Measurements from ENCODE around the gene CDKAL1. TPM values are rescaled to one million over a fixed set of nuclear protein-coding genes. Genes with fewer than 3 reads are reported as not detected.
A peak's percentile ranks its signal among the peaks of the same experiment; 100 is the strongest.
"Not testable (repeated sequence)": the region's sequence is repeated elsewhere in the genome, so short reads cannot be mapped to it uniquely, and the experiment has no call there.

The CDKAL1 gene
- total and polyA plus RNA-seq, 11 donors: 3.2 to 14.3 (median 9.3) TPM

DNA sequence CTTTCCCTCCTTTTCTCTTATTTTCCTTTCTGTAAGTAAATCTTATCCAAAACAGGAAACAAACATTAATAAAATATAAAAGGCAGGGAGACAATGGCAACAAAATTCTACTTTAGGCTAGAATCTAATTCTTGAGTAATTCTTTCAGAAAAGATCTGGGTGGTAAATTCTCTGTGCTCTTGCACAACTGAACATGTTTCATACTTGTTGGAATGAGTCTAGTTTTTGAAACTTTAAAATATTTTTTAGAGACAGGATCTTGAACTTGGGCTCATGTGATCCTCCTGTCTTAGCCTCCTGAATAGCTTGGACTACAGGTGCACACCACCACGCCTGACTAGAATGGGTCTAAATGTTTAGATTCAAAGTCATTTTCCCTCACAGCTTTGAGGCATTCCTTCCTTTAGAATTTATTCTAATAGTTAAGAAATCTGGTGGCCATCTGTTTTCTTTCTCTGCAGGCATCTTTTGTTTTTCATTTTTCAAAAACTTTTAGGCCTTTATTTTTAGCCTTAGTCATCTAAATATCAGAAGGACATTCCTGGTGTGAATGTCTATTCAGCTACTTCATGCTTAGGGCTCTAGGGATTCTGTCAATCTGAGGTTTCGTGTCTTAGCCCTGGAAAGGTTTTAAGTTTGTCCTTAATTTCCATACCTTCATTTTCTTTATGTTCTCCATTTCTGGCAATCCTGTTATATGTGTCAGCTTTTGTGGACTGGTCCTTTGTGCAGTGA, 76.5 kb downstream of the CDKAL1 start:
- Histone ChIP-seq H3K27ac (no peak overlapping the region), H3K36me3 (peaks cover 0 to 4% (median 0%) of the 10 kb centered on the region in 9 donors), H3K27me3 (no peaks in the 10 kb centered on the region), H3K4me1 (no peaks in the 10 kb centered on the region), H3K4me3 (no peak overlapping the region), H3K9me3 (peaks cover 0 to 6% (median 0%) of the 10 kb centered on the region in 12 donors)
- TF ChIP-seq, protein P1, sequence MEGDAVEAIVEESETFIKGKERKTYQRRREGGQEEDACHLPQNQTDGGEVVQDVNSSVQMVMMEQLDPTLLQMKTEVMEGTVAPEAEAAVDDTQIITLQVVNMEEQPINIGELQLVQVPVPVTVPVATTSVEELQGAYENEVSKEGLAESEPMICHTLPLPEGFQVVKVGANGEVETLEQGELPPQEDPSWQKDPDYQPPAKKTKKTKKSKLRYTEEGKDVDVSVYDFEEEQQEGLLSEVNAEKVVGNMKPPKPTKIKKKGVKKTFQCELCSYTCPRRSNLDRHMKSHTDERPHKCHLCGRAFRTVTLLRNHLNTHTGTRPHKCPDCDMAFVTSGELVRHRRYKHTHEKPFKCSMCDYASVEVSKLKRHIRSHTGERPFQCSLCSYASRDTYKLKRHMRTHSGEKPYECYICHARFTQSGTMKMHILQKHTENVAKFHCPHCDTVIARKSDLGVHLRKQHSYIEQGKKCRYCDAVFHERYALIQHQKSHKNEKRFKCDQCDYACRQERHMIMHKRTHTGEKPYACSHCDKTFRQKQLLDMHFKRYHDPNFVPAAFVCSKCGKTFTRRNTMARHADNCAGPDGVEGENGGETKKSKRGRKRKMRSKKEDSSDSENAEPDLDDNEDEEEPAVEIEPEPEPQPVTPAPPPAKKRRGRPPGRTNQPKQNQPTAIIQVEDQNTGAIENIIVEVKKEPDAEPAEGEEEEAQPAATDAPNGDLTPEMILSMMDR (IDR thresholded peaks at IDR 0.05): no peak
- no peak for TF ChIP-seq POLR2A (IDR thresholded peaks at IDR 0.05)
- 85 to 88% (median 86%) methylated on average over 2 of the region's 2 CpGs for WGBS, 4 donors
- intact Hi-C loops (cut with DNase I): no loop called here
- ATAC-seq (peak in 1 of 4 donors; percentile 26), DNase-seq (no peak)

DNA sequence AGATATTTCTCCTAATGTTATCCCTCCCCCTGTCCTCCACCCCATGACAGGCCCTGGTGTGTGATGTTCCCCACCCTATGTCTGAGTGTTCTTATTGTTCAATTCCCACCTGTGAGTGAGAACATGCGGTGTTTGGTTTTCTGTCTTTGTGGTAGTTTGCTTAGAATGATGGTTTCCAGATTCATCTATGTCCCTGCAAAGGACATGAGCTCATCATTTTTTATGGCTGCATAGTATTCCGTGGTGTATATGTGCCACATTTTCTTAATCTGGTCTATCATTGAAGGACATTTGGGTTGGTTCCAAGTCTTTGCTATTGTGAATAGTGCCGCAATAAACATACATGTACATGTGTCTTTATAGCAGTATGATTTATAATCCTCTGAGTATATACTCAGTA, 83.3 kb downstream of the CDKAL1 start:
- DNase-seq; H3K4me3 ChIP-seq; H3K27me3 ChIP-seq; H3K9me3 ChIP-seq; H3K36me3 ChIP-seq; intact Hi-C loops (cut with DNase I); H3K27ac ChIP-seq; ATAC-seq; H3K4me1 ChIP-seq: not testable (repeated sequence)
- WGBS, 4 donors: 81 to 99% (median 97%) methylated on average over 3 of the region's 3 CpGs

DNA sequence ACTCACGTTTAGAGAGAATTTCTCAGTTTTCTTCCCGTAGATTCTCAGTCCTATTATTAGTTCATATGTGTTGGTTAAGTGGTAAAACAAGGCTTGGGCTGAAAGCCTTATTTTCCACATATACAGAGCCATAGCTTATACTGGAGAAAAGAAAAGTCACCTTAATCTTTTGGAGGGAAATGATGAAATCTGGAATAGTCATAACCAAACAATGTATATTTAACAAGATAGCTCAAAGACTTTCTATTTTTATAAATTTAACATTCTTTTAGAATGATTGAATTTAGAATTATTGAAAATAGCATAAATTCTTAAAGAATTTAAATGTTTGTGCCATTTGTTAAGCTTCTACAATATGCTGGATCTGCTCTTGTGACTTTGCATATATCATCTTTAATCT, 85.8 kb downstream of the CDKAL1 start:
- TF ChIP-seq, protein P1 (IDR thresholded peaks at IDR 0.05): no peak
- no peak for TF ChIP-seq POLR2A (IDR thresholded peaks at IDR 0.05)
- no peak overlapping the region for H3K27ac ChIP-seq
- no peaks in the 10 kb centered on the region for H3K27me3 ChIP-seq
- H3K4me1 ChIP-seq: peaks cover 0 to 14% (median 0%) of the 10 kb centered on the region in 12 donors
- intact Hi-C loops (cut with DNase I): no loop called here
- ATAC-seq: no peak
- peaks cover 0 to 4% (median 0%) of the 10 kb centered on the region in 12 donors for H3K9me3 ChIP-seq
- no peaks in the 10 kb centered on the region for H3K36me3 ChIP-seq
- WGBS, 4 donors: 78 to 92% (median 88%) methylated on average over 2 of the region's 2 CpGs
- no peak for DNase-seq
- H3K4me3 ChIP-seq: no peak overlapping the region

DNA sequence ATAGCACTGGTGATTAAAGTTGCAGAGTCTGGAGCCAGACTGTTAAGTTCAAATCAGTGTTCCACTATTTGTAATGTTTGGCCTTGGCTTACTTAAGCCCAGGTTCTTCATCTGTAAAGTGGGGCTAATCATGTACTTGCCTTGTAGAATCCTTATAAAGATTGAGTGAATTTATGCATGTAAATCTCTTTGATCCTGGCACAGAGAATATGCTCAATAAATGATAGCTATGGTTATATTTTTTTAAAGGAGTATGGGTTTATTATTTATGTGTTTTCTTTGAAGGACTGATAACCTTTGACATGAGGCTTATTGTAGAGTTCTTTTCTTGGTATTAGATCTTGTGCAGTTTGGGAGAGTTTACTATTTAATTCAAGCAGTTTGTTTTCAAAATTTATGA, 89.5 kb downstream of the CDKAL1 start:
- no peak overlapping the region for H3K27ac ChIP-seq
- intact Hi-C loops (cut with DNase I): no loop called here
- H3K36me3 ChIP-seq: no peaks in the 10 kb centered on the region
- ATAC-seq: no peak
- no peak for DNase-seq
- peaks cover 0 to 14% (median 0%) of the 10 kb centered on the region in 12 donors for H3K4me1 ChIP-seq
- H3K4me3 ChIP-seq: no peak overlapping the region
- no peak for TF ChIP-seq POLR2A (IDR thresholded peaks at IDR 0.05)
- TF ChIP-seq, protein P1 (IDR thresholded peaks at IDR 0.05): no peak
- no peaks in the 10 kb centered on the region for H3K27me3 ChIP-seq
- no peaks in the 10 kb centered on the region for H3K9me3 ChIP-seq

DNA sequence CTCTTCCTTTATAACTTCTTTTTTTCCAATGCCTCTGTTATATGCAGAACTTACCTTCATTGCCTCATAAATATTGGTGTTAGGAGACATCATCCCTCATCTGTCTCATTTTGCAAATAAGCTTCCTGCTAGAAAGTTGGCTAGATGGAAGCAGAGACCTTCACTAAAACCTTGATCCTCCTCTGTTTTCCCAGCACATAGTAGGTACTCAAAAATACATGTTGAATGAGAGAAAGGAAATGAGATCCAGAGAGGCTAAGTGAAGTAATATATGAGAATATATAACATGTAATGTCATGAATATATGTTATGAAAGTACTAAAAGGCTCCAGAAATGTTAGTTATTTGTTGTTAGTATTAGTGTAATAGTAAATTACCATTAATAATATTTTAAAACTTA, 91.9 kb downstream of the CDKAL1 start:
- H3K9me3 ChIP-seq: no peaks in the 10 kb centered on the region
- no peak for ATAC-seq
- H3K27me3 ChIP-seq: no peaks in the 10 kb centered on the region
- TF ChIP-seq POLR2A (IDR thresholded peaks at IDR 0.05): no peak
- TF ChIP-seq, protein P1 (IDR thresholded peaks at IDR 0.05): no peak
- H3K27ac ChIP-seq: no peak overlapping the region
- no peak for DNase-seq
- H3K4me3 ChIP-seq: no peak overlapping the region
- H3K36me3 ChIP-seq: no peaks in the 10 kb centered on the region
- intact Hi-C loops (cut with DNase I): no loop called here
- H3K4me1 ChIP-seq: peaks cover 0 to 14% (median 4%) of the 10 kb centered on the region in 12 donors
